Esophagus muscularis mucosa (tissue), 3 donors: Measurements from ENCODE around the gene UQCRC1.

ENCODE experiments used
- CTCF ChIP-seq, 3 experiments: fragments of 200-600 bp in 2 of 3; fragments of 450-650 bp in 1 of 3; sonication (generic) in 2 of 3; IDR thresholded peaks; one replicate each; pipeline ENCODE4 v1.5.1; 2017 to 2019; ENCODE audit warnings: antibody characterized with exemption in 3 of 3, mild to moderate bottlenecking in 2 of 3, moderate library complexity in 1 of 3
- POLR2AphosphoS5 ChIP-seq, 2 donors: sonication (generic); formaldehyde crosslinking; IDR thresholded peaks; one replicate each; pipeline ENCODE4 v1.6.1; 2017; ENCODE audit warnings: antibody characterized with exemption in 2 of 2

DNA sequence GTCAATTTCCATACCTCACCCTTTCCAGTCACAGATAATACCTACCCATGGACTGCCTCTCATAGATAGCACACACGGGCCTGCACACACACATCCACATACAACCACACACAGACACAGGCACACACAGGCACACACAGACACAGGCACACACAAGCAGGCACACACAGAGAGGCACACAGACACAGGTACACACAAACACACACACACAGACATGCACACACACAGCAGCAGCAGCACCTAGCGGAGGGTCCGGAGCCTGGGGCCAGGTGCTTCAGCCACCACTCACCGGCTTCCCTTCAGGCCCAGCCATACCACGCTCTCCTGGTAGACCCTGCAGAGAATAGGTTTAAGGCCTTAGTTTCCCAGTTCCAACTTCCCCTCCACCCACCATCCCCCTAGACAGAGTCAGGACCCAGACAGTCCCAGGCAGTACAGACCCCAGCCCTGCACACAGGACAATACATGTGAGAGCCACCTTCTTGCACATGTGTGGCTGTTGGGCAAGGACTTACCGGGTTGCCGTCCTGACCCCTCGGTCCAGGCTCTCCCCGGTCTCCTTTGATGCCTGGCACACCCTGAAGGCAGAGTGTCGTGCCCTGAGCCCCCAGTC is 35.4 kb downstream of the UQCRC1 start:
- no peak for TF ChIP-seq POLR2AphosphoS5 (IDR thresholded peaks at IDR 0.05)
- no peak for TF ChIP-seq CTCF (IDR thresholded peaks at IDR 0.05)
